ENCODE data around the gene INIP.

- TF ChIP-seq GATA3 (IDR thresholded peaks at IDR 0.05; ENCODE audit: low read depth, low read length) (no peak), GATA2 (IDR thresholded peaks at IDR 0.05; ENCODE audit: low read depth, low read length) (no peak)
Measured at GRCh38 chr9:112719696-112720095, 1.8 kb upstream of the INIP start.
